ENCODE data around the gene HOXB1. TPM values are rescaled to one million over a fixed set of nuclear protein-coding genes. Genes with fewer than 3 reads are reported as not detected.

HOXB1 gene
- polyA plus RNA-seq, 1 of the 3 experiments (the other 2 are of a cell fraction) = not detected

- Histone ChIP-seq H3K79me2 (ENCODE audit: insufficient read depth) (no peaks in the 10 kb centered on the region), H3F3A (replicated peaks; ENCODE audit: insufficient read depth) (peaks cover 7% of the 10 kb centered on the region), H3K9me3 (no peaks in the 10 kb centered on the region), H3K9ac (no peak overlapping the region), H3K4me3 (ENCODE audit: low read depth in 2 of 2, low read length in 1 of 2) (no peak overlapping the region), H3K4me2 (no peak overlapping the region), H2AFZ (ENCODE audit: low read depth) (no peak overlapping the region), H3K36me3 (replicated peaks in 1 of 2; ENCODE audit: control insufficient read depth in 1 of 2, insufficient read depth in 2 of 2, low read length in 1 of 2) (no peaks in the 10 kb centered on the region), H3K4me1 (ENCODE audit: control insufficient read depth in 1 of 2, insufficient read depth in 2 of 2, low read depth in 1 of 2, low read length in 1 of 2) (no peaks in the 10 kb centered on the region), H3K9me2 (no peaks in the 10 kb centered on the region), H4K20me1 (ENCODE audit: insufficient read depth) (no peaks in the 10 kb centered on the region), H3K27me3 (ENCODE audit: insufficient read depth) (peaks cover 65% of the 10 kb centered on the region; the same call in 1 of the 2 replicates), H3K27ac (ENCODE audit: low read depth in 2 of 2, low read length in 1 of 2) (no peak overlapping the region)
- 67% methylated on average over 8 of the region's 8 CpGs for WGBS (ENCODE audit: low lambda C conversion rate)
- no peak for DNase-seq
- ChIA-PET CTCF (no interaction called here), POLR2A (no interaction called here)
- TF ChIP-seq FOSL2 (IDR thresholded peaks at IDR 0.05; ENCODE audit: borderline replicate concordance, low read depth) (no peak), NRF1 (IDR thresholded peaks at IDR 0.05; ENCODE audit: low read depth, low read length) (no peak), USF2 (IDR thresholded peaks at IDR 0.05; ENCODE audit: borderline replicate concordance, low read depth, low read length) (no peak), EP300 (IDR thresholded peaks at IDR 0.05; ENCODE audit: borderline replicate concordance in 1 of 2, low read depth in 1 of 2, low read length in 1 of 2) (no peak), NFIC (IDR thresholded peaks at IDR 0.05; ENCODE audit: borderline replicate concordance) (no peak), MAX (IDR thresholded peaks at IDR 0.05; ENCODE audit: low read depth) (no peak), FOXM1 (IDR thresholded peaks at IDR 0.05; ENCODE audit: low read depth) (no peak), REST (IDR thresholded peaks at IDR 0.05; ENCODE audit: low read depth, low read length) (no peak), SMC3 (IDR thresholded peaks at IDR 0.05; ENCODE audit: low read depth, low read length) (no peak), TEAD4 (IDR thresholded peaks at IDR 0.05; ENCODE audit: borderline replicate concordance, insufficient read depth) (no peak), ZBTB33 (IDR thresholded peaks at IDR 0.05; ENCODE audit: borderline replicate concordance, low read depth) (no peak), MXI1 (IDR thresholded peaks at IDR 0.05; ENCODE audit: low read depth, low read length) (no peak), RCOR1 (IDR thresholded peaks at IDR 0.05; ENCODE audit: low read length) (no peak), RFX5 (IDR thresholded peaks at IDR 0.05; ENCODE audit: low read length) (no peak), CTCF (IDR thresholded peaks at IDR 0.05) (no peak), RXRA (IDR thresholded peaks at IDR 0.05; ENCODE audit: borderline replicate concordance, low read depth) (no peak), EZH2phosphoT487 (IDR thresholded peaks at IDR 0.05; ENCODE audit: borderline replicate concordance, low read depth) (no peak)
These were observed 36.5 kb downstream of the HOXB1 start for GRCh38 chr17:48494335-48494734.

Data from SK-N-SH (cell line).